Measurements from ENCODE around the gene SLC7A7.
A peak's percentile ranks its signal among the peaks of the same experiment; 100 is the strongest.
"Not testable (repeated sequence)": the region's sequence is repeated elsewhere in the genome, so short reads cannot be mapped to it uniquely, and the experiment has no call there.

SLC7A7 gene

DNA sequence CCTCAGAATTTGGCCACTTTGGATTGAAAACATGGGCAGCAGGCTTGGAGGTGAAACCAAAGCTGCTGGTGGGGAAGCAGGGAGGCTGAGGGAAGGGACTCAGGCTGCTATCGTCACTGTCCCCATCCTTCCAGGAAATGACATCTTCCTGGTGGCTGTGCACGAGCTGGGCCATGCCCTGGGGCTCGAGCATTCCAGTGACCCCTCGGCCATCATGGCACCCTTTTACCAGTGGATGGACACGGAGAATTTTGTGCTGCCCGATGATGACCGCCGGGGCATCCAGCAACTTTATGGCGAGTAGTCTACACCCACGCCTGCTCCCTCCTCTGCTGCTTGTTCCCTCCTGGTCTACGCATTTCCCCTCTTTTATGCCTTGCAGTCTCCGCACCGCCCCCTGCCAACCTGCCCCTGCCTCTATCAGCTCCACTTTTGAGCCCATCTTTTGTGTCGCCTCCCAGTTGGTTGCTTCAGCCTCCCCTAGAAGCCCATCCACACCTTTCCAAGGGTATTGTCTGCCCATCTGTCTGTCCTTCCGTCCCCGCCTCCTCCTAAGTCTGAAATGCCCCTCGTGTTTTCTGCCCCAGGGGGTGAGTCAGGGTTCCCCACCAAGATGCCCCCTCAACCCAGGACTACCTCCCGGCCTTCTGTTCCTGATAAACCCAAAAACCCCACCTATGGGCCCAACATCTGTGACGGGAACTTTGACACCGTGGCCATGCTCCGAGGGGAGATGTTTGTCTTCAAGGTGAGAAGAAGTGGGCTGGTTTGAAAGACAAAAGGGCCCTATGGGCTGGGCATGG, 28.1 kb upstream of the SLC7A7 start:
- DNase-seq: no peak

DNA sequence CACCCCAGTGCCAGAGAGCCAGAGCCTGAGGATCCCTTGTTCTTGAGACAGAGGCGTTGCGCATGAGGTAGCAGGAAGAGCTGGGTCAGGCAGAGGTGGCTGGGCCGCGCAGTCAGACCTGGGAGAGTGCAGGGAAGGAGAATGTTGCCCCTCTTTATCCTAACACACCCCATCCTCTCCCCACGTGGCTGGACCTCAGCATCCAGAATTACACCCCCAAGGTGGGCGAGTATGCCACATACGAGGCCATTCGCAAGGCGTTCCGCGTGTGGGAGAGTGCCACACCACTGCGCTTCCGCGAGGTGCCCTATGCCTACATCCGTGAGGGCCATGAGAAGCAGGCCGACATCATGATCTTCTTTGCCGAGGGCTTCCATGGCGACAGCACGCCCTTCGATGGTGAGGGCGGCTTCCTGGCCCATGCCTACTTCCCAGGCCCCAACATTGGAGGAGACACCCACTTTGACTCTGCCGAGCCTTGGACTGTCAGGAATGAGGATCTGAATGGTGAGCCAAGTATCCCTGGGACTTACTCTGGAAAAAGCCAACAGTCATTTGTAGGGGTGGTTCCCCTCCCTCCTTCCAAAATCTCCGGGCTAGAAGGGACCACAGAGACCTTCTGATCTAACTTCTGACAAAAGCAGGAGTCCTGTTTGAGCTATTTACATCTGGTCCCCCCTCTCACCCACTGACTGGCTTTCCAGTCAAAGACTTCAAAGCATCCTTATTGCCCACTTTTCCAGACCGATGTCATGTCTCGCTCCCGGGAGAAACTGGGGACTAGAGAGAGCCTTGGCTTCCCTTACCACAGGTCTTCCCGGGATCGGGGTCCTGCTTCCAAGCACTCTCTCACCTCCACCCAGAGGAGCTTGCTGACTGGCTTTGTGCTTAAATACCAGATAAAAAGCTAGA, 27.2 kb upstream of the SLC7A7 start:
- no peak for DNase-seq

DNA sequence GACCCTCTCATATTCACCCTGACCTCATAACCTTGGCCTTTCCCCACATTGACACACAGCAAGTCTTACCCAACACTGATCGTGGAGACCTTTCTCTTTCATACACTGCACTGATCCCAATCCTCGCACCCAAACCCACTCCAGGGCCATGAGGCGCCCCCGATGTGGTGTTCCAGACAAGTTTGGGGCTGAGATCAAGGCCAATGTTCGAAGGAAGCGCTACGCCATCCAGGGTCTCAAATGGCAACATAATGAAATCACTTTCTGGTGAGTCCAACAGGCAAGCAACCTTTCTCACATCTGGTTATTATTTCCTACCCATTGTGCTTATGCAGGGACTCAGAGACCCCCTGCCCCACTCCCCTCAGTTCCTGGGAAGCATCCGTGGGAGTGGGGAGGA, 26.5 kb upstream of the SLC7A7 start:
- DNase-seq: no peak

DNA sequence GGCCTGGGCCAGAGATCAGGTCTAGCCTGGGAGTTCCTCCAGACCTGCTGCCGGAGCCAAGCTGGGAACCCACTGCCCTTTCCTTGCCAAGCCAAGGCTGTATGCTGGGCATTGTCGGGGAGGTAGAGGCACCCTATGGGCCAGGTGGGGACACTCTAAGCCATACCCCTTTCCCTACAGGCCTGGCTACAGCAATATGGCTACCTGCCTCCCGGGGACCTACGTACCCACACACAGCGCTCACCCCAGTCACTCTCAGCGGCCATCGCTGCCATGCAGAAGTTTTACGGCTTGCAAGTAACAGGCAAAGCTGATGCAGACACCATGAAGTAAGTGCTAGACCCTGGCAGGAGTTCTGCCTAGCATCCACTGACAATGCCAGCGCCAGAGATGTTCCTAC, 26.1 kb upstream of the SLC7A7 start:
- no peak for DNase-seq

DNA sequence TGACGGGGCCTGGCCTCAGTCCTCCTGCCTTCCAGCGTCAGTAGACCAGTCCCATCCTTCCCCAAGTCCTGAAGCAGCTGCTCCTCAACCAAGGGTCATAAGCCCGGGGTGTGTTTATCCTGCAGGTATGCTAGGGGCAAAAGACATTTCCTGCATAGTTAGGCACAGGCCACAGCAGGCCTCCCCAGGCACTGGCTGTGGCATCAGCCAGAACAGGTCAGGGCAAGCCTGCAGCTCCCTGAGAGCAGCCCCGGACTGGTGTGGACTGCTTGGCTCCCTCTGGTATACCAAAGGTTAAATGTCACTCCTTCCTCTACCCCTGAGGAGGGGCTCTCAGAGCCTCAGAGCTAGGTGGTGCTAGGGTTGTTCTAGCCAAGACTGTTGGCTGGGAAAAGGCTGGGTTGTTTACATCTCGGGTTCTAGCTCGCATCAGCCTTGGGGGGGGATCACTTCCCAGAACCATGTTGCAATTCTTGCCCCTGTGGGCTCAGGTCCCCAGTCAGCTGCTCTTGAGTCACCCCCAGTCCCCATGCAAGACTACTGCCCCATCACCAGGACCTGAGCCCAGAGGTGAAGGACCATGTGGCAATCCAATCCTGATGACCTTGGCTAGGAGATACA, 24.0 kb upstream of the SLC7A7 start:
- DNase-seq: no peak

DNA sequence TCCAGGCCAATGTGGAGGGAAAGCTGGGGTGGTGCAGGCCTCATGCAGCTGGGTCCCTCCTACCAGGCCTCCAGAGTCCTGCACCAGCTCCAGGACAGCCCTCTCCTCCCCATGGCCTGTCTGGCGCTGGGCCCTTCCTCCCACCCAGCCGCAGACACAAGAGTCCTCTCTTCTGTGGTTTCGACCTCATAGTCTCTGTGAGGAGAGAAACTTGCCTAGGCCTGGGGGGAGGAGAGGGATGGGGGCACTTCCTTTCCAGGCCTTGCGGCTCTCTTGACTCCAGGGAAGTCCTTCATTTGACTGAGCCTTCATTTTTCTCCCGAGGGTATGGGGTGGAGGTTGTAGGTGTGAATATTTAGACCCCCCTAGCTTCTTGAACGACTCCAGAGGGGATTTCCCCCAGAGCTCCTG, 23.4 kb upstream of the SLC7A7 start:
- peak; percentile 77 for DNase-seq

DNA sequence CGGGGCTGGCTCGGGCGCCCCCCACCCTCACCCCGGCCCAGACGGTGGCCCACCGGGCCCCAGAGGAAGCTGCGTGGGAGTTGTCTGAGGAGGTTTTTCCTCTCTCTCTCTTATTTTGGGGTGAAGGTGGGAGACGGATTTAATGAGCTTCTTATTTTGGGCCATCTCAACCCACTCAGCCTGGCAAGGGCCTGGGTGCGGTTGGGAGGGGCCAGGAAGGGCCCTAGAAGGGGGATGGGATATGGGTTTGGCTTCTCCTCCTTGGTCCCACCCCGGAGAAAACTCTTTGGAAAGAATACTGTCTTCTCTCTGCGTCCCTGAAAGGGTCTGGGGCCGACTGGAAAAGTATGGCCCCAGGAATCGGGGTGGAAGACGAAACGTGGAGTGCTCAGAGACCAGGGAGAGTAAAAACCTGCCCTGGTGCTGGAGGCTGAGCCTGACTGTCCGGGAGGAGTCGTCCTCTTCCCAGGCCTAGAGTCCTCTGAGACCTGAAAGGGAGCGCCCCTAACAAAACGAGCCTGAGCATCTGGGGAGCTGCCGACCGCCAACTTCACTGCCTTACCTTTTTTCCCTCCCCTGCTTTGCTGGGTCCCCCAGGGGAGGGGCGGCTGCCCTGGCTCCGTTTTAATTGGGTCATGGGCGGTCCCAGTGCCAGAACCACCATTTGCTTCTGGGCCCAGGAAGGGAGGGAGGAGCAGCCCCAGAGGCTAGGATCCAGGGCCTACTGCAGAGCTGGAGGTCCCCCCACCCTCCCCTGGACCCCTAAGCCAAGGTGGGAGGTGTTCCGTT, 22.7 kb upstream of the SLC7A7 start:
- peak; percentile 60 for DNase-seq

DNA sequence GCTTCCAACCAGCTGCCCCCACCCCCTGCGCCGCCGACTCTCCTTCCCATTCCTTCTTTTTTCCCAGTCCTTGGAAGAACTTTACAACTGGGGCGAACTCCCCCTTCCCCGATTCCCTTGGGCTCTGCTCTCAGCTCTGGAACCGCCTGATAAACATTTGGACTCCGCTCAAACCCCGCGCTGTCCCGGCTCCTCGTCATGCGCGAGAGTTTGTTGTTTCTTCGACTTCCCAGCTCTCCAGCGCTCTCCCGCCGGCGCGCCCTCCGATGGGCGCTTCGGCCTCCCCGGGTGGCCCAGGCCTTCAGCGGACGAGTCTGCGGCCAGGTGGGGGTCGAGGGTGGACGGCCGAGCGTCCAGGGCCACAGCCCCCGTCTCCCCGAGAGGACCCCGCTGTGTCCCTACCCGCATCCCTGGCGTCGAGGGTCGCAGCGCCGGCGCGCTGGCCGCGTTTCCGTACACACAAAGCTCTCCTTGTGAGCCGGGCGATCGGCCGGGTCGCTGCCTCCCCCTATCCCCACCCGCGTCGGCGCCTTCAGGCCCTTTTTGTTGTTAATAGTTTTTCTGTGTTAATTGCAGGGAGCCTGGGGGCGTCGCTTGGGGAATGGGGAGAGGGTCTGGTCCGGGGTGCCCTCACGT, 22.0 kb upstream of the SLC7A7 start:
- DNase-seq: peak; percentile 81

DNA sequence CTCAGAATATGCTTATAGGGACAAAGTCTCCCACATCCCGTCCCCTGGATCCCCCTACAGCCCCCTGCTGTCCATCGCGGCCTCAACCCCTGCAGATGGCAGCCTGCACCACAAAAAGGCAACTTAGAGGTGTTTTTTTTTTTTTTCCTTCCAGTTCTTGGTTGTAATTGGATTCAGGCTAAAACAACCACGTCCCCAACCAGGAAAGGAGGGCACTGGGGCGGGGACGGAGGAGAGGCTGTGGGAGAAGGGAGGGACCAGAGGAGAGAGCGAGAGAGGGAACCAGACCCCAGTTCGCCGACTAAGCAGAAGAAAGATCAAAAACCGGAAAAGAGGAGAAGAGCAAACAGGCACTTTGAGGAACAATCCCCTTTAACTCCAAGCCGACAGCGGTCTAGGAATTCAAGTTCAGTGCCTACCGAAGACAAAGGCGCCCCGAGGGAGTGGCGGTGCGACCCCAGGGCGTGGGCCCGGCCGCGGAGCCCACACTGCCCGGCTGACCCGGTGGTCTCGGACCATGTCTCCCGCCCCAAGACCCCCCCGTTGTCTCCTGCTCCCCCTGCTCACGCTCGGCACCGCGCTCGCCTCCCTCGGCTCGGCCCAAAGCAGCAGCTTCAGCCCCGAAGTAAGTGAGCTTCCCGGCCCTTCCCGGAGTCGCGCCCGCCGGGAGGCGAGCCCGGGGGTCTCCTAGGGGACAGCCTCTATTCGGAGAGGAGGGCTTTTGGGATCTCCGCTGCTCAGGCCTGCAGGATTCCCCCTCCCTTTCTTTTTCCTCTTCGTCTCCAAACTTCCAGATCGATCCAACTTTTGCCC, 21.3 kb upstream of the SLC7A7 start, which contains the start of gene MMP14:
Gene MMP14 (plus strand): TSS at position 285 of the 813 bp plus-strand sequence. CDS start 233 bp downstream, at position 518.
- peak; percentile 94 for DNase-seq

DNA sequence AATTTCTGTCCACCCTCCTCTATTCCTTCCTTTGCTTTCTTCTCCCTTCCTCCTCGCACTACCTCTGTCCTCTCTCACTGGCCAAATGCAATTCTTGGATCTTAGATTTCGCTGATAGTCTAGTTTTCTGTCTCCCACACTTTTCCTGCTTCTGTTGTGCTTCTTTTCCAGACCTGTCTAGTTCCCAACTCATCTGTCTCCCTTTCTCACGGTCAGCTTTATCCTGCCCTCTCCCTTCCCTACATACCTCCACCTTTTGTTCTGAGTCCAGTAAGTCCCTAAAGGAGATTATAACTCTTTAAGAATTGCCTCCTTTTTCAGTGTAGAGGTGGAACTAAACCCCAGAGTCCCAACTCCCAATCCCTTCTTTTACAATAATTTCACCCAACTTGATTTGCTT, 20.3 kb upstream of the SLC7A7 start:
- DNase-seq: no peak

DNA sequence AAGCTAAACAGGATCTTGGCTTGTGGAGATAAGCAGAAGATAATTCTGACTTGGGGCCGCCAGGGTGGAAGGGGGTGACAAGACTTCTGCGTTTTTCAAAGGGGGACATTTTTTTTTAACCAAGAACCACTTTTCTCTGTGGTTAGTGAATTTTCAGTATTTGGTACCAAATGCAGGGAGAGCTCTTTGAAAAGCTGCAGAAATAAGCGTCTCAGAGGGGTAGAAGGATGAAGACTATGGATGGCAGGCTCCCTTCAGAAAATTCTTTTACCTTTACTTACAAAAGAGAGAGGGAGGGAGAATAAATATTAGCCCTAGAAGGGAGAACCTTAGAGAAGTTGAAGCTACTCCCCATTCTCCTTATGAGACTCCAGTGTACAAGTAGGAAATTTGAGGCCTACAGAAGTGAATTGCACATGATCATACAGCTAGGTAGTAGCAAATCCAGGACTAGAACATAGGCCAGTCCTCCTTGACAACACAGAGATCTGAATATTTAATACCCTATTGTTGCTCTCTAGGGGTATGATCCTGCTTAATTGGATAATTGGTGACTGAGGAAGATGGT, 15.3 kb upstream of the SLC7A7 start:
- DNase-seq: no peak

DNA sequence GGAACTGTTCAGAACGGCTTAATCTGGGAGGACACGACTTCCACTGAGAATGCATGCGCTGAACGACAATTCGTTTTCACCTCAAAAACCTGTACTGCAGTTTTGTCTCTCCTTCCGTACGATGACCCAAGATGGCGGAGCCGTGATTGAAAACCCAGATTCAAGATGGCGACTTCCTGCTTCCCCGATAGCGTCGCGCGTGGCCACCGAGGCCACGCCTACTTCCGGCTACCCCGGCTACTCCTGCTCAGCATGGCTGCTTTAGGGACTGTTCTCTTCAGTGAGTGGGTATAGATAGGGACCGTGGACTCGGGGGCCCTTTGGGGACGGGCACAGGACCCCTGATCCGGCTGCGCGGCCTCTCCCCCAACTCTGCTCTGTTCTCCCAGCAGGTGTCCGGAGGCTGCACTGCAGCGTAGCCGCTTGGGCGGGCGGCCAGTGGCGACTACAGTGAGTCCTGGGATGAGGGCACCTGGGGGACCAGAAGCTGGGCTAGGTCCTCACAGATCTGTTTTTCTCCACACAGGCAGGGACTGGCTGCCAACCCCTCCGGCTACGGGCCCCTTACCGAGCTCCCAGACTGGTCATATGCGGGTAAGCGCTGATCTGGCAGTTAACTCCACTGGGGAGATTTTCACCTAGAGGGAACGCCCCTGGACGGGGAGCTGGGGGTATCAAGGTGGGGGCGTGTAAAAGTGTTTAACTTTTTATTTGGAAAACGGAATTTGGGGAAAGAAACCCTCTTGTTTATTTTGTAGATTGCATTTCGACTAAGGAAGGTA, 14.6 kb upstream of the SLC7A7 start, which contains the start of gene MRPL52:
Gene MRPL52 (plus strand): TSS at position 227 of the 782 bp plus-strand sequence. CDS start 26 bp downstream, at position 253.
- peak; percentile 95 for DNase-seq

DNA sequence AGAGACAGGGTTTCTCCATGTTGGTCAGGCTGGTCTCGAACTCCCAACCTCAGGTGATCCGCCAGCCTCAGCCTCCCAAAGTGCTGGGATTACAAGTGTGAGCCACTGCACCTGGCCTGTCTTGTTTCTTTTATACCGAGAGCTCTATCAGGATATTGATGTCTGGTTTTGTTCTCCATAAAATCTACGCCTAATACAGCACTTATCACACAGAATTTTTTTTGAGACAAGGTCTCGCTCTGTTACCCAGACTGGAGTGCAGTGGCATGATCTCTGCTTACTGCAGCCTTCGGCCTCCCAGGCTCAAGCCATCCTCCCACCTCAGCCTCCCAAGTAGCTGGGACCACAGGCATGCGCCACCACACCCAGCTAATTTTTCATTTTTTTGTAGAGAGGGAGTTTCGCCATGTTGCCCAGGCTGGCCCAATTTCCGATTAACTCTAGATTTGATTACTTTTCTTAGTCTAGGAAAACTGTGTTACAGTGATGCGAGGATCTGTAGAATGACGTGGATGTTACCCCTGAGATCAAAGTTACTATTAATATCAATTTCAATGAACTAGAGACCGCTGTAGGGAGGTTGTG, 13.9 kb upstream of the SLC7A7 start:
- DNase-seq: not testable (repeated sequence)

DNA sequence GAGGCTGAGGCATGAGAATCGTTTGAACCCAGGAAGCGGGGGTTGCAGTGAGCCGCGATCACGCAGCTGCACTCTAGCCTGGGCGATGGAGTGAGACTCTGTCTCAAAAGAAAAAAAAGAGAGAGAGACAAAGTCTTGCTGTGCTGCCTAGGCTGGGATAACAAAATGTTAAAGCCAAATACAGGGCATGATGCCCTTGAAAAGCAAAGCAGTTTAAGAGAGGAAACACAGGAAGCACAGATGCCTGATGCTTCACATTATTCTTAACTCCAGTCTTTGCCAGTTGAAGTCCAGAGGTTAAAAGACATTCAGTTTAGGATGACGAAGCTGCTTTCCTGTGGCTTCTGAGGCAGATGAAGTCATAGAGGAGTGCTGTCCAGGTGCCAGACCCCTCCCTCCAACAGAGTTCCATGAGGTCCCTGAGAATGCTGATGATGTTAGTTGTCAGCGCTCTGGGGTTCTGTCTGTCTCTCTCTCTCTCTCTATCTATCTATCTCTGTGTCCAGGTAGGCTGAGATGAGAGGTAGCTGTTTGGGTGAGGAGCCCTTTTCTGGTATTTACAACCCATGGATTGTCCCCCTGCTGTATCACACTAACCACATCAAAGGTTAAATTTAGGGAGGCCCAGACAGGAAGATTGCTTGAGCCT, 9.6 kb upstream of the SLC7A7 start:
- peak; percentile 73 for DNase-seq

DNA sequence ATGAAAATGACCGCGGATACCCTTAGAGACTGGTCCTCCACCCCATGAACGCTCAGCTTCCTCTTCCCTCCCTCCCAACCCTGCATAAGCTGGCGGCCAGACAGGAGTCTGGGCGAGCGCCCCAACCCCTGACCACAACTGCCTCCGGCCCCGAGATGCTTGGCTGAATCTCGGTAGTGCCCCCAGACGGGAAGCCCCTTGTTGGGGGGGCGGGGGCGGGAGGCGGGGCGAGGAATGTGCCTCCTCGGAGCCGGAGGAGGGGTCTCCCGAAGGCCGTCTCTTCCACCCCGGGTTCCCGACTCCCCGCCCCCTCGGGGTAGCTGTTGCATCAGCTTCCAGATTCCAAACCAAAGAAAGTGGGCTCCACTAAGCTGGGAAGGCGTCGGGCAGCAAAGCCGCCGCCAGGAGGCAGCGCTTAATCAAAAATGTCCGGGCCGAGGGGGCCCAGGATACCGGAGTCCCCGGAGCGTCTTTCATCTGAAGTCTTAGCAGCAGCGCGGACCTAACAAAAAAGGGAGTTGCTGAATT, 7.4 kb upstream of the SLC7A7 start:
- peak; percentile 94 for DNase-seq

DNA sequence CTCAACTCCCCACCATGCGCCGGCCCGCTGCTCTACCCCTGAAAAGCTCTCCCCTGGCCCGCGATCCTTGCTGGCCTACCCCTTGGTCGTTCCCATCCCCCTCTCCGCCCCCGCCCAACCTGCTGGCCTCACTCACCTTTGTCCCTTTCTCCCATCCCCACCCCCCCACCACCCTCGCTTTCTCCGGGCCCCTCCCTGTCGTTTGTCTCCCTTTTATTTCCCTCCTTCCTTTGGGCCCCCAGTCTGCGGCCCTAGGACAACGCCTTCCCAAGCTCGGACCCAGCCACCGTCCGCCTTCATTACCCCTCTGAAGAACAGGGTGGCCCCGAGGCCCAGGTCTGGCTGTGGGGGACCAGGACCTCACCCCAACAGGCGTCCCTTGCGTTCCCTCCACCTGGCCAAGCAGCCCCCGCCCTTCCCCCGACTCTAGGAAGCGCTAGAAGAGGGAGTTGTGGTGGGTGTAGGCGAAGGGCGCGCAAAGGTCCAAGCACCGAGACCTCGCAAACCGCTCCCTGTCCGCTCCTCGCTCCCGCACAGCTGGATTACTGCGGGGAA, 6.9 kb upstream of the SLC7A7 start:
- no peak for DNase-seq

DNA sequence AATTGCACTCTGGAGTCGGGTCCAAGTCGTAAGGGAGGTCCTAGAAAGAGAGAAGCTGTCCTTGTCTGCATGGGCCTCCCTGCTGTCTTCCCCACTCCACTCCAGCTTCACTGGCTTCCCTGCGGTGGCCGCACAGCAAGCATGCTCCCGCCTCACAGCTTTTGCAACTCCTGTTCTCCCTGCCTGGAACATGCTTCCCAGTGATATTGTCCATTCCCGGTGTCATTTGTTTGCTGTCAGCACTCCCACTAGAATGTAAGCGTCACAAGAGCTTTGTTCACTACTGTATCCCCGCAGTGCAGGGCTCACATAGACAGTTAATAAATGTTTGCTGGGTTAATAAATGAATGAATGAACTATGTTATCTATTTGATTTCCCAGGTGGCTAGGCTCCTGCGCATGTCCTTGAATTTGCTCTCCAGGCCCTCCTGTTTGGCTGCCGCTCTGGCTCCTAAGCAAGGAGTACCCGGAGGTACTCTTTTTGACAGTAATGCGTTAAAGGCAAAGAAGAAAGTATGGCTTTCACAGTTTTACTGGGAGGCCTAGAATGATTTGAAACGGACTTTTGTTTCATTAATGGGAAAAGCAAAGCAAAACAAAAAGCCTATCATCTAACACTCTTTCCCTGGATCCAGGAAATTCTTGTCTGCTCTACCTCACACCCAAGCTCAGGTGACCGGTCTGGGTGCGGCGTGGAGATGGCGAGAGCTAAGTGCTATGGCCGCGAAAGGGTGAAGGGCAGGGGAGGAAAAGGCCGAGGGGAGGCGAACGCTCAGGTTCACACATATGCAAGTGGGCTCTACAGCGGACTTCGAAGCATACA, 6.2 kb upstream of the SLC7A7 start:
- no peak for DNase-seq

All from femur (tissue), 1 donor.